NCI-H2029 (cell line): ENCODE data around the gene METTL17.
"Not testable (repeated sequence)": the region's sequence is repeated elsewhere in the genome, so short reads cannot be mapped to it uniquely, and the experiment has no call there.

Experiments used
- DNase-seq: peaks from one replicate; lab custom pipeline; 2025; lab: John Stamatoyannopoulos, UW

Gene METTL17, protein sequence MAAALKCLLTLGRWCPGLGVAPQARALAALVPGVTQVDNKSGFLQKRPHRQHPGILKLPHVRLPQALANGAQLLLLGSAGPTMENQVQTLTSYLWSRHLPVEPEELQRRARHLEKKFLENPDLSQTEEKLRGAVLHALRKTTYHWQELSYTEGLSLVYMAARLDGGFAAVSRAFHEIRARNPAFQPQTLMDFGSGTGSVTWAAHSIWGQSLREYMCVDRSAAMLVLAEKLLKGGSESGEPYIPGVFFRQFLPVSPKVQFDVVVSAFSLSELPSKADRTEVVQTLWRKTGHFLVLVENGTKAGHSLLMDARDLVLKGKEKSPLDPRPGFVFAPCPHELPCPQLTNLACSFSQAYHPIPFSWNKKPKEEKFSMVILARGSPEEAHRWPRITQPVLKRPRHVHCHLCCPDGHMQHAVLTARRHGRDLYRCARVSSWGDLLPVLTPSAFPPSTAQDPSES

DNA sequence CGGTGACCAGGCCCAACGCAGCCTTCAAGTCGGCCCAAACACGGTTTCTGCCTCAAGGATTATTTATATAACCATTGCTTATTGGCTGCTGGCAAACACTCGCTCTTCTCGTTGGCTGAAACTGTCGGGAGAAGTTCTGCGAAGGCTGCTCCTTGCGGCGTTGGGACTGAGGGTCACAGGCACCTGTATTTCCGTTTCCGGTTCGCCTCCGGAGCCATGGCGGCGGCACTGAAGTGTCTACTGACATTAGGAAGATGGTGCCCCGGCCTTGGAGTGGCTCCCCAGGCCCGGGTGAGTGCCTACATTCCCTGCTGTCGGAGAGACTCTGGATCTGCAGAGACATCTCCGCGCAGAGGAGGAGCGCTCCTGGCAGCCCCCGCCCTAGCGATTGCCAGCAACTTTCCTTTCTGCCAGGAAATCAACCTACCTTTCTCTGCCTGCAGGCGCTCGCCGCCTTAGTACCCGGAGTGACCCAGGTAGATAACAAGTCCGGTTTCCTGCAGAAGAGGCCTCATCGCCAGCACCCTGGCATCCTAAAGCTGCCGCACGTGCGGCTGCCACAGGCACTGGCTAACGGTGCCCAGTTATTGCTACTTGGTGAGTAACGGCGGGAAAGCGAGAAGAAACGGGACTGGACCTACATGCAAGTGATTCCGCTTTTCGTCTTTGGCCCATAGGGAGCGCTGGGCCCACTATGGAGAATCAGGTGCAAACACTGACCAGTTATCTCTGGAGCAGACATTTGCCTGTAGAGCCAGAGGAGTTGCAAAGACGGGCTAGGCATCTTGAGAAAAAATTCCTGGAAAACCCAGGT, at the start of gene METTL17:
Gene METTL17 (plus strand): TSS at position 194 of the 814 bp plus-strand sequence. CDS start 23 bp downstream, at position 217.
- peak; percentile 82 for DNase-seq

DNA sequence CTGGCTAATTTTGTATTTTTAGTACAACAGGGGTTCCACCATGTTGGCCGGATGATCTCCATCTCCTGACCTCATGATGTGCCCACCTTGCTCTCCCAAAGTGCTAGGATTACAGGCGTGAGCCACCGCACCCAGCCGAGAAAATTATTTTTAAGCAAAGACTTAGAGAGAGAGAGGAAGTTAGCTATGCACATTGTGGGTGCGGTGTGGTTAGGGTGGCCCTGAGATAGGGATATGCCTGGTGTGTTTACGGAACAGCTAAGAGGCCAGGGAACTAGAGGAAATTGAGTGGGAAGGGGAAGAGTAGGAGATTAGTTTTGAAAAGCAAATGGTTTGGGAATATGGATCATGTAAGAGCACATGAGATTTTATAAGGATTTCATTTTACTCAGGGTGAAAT, 44.6 kb upstream of the METTL17 start:
- not testable (repeated sequence) for DNase-seq

DNA sequence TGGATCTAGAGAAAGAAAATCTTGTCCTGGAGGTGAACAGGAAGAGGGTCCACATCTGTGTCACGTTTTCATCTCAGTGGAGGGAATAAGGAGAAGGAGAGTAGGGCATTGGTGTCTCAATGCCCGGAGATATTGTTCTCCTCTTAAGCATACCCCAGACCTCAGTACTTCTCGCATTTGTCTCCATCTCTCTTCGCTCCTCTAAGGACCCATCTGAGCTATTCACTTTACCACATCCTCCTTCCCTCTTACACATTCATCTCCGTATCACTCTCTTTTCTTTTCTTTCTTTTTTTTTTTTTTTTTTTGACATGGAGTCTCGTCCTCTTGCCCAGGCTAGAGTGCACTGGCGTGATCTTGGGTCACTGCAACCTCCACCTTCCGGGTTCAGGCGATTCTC, 43.1 kb upstream of the METTL17 start:
- DNase-seq = not testable (repeated sequence)

DNA sequence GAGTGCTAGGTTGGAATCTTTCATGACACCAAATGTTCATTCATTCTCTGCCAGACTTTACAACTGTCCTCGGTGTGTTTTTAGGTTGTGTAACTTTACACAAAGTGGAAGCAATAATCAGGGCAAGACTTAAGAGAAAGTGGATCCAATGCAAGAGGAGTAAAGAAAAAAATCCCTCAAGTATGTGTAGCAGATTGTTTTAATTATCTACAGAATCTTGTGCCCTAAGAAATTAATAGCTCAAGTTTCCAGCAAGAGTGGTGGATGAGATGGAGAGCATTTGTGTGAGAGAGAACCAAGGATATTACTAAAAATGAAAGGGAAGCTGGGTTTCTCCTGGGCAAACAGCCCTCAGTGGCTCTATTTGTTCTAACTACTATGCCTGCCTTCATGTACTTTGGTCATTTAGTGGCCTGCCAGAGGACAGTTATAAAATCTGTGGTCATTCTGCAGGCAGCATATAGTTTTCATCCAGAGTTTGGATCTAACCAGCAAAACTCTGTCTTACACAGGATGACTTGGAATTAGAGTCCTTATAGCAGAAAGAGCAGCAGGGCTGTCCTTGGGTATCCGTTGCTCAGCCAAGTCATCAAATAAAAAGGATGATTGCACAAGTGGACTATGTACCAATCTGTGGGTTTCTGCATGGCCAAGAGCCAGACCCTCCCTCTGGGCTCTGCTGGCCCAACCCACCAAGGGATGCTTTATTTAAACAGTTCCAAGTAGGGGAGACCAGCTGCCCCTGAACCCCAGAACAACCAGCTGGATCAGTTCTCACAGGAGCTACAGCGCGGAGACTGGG, 34.8 kb upstream of the METTL17 start, which contains the start of gene RNASE2:
Gene RNASE2 (plus strand): TSS at position 752 of the 802 bp plus-strand sequence. CDS start 285 bp downstream, outside the sequence.
- DNase-seq = not testable (repeated sequence)

DNA sequence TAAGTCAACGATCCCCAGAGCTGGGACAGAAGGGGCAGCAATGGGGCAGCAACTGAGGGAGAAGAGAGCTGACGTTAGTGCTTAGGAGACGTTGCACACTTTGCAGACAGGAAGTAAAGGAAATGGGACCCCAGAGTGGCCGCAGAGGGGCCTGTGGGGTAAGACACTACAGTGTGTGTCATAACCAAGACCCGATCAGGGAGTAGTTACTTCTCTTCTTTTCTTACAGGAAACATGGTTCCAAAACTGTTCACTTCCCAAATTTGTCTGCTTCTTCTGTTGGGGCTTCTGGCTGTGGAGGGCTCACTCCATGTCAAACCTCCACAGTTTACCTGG, 34.3 kb upstream of the METTL17 start:
- DNase-seq = not testable (repeated sequence)

DNA sequence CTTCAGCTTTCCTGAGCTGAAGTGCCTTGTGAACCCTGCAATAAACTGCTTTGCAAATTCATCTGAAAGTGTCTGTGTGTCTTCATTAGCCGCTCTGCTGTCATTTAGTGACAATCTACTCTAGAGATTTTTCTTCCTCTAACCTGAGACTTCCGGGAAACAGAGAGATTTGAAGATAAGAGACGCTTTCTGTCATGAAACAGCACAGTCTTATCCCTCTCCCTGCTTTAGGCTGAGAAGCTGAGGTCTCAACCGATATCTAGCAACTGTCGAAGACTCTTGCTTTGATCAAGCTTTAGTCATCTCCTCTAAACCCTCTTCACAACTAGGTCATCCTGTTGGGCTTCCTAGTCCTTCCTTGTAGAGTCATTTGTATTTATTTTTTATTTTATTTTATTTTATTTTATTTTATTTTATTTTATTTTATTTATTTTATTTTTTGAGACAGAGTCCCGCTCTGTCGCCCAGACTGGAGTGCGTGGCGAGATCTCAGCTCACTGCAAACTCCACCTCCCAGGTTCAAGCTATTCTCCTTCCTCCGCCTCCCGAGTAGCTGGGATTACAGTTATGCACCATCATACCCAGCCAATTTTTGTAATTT, 33.3 kb upstream of the METTL17 start:
- DNase-seq = no peak

DNA sequence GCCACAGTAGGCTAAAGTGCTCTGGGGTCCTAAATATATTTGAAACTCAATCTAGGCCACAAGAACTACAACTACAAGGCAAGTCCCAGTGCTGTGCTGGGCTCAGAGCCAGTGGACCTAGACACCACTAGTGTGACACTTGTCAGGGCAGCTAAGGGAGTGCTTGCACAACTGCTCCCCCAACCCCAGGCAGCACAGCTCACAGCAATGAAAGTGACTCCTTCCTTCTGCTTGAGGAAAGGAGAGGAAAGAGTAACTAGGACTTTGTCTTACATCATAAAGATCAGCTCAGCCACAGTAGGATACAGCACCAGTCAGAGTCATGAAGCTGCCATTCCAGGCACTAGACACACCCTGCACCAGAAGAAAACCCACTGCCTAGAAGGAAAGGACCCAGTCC, 30.8 kb upstream of the METTL17 start:
- DNase-seq = not testable (repeated sequence)

DNA sequence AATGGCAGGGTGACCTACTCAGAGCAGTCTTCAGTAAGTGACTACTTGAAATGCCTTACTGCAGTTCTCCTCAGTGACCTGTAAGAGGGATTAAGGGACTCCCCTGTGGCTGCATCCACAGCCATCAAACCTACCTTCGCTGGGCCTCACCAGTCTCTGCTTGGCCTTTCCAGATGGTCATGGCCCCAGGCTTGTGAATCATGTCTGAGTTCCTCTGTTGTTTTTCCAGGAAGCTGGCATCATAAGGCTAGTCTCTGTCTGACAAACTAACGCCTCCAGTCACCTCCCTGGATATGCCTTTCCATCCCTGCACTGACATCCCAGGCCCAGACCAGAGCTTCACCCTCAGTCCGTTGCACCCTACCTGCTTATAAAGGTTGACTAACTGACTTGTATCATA, 20.4 kb upstream of the METTL17 start:
- DNase-seq = no peak

DNA sequence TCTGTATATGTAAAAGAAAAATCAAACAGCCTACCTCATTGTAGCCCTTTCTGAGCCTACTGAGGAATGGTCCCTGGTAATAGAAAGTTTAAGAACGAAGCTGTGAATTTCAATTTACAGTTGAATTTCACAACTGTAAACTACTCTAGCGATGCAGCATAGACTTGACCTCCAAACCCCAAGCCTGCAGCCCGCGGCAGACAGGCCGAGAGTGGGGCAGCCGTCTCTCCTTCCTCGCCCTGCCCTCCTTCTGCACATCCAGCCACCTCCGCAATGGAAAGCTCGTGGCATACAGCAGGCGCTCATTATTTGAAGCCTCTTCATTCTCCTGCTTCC, 19.2 kb upstream of the METTL17 start:
- DNase-seq = no peak

DNA sequence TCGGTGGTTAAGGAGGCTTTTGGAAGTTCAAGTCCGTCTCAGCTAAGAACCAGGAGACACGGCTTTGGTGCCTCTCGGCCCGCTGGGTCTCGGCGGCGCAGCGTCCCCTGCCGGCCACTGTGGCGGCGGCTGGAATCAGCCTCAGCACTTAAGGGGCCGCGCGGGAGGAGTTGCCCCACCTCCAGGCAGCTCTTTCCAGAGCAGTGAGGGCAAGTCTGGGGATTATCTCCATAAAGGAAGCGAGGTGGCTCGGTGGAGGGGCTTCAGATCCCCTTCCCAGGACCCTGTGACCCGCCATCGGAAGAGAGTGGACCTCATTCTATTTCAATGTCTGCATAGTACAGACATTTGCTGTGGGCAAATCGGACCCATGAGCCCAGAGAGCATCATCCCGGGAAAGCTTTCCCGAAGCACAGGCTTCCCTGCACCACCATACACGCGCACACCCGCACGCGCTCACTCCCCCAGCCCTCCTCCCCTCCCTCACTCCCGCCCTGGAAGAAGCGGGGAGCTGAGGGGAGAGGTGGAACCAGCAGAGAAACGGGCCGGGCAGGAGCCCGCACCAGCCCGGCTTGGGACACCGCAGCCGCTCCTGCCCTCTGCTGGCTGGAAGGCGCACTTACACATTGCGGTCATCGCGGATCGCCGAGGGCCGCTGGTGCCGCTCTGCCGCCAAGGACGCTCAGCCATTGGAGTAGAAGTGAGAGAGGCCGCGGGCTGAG, 18.6 kb upstream of the METTL17 start:
- peak; percentile 60 for DNase-seq

DNA sequence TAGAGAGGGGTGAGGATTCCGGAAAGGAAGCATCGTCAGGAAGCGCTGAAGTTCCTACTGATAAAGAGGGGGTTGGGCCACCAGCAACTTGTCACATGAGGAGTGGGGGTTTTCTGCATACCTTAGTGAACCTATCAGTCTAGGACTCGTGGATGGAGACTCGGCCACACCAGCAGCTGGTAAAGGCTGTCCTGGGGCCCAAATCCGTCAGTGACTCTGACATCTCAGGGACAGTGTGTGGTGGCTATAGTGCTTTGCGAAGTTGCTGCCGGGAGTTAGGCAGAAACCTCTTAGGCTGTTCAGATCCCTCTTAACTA, 18.1 kb upstream of the METTL17 start:
- DNase-seq = no peak

DNA sequence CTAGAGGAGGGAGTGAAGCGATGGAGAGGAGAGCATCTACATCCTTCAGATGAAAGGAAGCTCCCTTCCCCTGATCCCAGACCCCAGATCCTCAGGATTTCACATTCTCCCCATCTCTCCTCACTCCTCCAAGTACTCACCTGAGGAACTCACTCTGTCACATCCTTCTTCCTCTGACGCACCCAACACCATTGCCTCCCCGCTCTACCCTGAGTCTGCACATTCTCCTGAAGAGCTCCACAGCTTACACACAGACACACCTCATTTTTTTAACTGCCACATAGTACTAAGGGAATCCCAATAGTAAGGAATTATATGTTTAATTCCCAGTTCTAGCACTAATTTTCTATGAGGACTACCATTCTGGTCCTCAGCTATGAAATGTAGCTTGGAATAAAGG, 16.3 kb upstream of the METTL17 start:
- no peak for DNase-seq

DNA sequence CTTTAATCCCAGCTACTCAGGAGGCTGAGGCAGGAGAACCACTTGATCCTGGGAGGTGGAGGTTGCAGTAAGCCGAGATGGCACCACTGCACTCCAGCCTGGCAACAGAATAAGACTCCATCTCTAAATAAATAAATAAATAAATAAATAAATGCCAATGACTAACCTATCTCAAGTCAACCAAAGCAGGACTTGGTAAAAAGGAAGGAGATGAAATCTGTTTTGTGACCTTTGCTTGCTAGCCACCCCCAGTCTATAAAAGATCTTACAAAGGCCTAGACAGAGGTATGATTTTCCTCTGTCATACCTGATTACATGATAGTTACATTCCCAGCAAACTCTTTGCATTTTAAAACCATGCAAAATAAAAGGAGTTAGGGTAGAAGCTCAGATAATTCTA, 13.5 kb upstream of the METTL17 start:
- no peak for DNase-seq

DNA sequence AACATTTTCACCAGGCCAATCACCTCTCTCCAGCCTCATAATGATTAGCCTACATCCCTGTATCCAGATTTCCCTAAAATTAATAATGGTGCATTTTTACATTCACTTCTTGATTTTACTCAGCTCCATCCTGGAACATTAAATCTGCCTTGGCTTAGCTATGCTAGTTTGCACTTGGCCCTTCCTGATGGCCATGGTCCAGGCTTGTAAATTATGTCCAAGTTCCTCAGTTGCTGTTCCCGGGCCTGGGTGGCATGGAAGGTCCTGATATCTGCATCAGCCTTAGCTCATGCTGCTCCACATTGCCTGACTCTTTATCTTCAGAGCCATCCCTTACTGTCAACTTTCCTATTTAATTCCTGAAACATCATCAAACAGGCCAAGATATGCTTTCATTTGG, 11.1 kb upstream of the METTL17 start:
- no peak for DNase-seq

DNA sequence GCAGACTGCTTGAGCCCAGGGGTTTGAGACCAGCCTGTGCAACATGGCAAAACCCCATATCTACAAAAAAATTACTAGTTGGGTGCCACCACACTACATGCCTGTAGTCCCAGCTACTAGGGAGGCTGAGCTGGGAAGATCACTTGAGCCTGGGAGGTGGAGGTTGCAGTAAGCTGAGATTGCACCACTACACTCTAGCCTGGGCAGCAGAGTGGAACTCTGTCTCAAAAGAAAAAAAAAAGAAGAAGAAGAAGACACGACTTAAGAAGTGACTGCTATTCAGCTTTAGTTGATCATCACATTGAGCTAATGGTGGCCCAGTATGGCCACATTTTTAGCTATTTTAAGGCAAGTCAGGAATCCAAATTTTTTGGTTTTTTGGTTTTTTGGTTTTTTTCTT, 8.9 kb upstream of the METTL17 start:
- DNase-seq = no peak

DNA sequence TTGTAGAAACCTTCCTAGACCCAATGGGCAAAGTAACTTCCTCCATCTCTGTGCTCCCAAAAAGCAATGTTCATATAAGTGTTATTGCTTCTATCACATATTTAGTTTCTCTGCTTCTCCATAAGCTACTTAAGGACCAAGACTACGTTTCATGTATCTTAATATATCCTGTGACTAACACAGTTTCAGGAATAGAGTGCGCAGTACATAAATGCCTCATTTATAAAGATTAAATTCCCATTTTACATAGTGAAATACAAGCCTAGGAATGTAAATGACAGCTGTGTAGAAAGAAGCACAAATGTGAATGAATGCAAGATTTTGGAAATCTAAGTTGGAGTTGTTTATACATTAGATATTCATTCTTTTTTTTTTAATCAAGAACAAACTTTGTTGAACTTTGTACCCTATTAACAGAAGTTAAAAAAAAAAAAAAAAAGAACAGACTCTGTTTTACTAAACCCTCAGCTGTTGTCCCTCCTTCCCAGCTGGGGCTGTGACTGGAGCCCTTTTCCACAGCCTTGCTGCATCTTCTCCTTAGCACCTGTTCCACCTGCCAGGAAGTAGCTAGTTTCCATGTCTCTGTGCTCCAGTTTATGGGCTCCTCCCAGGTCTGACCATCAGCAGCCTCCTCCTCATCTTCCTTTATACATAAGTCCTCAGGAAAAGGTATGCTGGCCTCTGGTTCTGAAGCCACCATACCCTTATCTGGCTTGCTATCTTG, 7.0 kb upstream of the METTL17 start:
- no peak for DNase-seq

DNA sequence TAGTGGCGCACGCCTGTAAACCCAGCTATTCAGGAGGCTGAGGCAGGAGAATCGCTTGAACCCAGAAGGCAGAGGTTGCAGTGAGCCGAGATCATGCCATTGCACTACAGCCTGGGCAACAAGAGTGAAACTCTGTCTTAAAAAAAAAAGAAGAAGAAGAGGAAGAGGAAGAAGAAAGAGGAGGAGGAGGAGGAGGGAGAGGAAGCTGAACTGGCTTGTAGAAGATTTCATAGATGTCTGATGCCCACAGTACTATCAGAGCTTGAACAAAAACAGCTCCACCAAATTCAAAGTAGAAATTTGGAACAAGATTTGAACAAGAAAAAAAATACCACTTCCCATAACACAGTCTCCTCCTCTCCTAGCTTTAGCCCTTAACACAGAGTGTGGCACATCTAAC, 4.1 kb upstream of the METTL17 start:
- DNase-seq = not testable (repeated sequence)

DNA sequence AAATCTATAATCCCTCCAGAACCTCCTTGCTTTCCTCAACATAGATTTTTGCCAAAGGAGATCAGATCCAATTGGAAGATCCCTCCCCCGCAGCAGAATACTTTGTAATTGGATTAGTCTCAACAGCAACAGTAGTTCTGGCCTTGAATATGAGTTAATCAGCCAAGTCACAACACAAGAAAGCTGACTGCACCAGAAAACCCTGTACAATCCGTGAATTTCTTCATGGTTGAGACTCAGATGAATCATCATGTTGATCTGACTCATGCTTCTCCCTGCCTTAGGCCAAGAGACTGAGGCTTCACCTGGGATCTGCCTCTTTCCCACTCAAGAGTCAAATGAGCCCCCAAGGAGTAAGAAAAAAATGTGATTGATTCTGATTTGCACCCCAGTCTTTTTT, 3.0 kb upstream of the METTL17 start:
- no peak for DNase-seq

DNA sequence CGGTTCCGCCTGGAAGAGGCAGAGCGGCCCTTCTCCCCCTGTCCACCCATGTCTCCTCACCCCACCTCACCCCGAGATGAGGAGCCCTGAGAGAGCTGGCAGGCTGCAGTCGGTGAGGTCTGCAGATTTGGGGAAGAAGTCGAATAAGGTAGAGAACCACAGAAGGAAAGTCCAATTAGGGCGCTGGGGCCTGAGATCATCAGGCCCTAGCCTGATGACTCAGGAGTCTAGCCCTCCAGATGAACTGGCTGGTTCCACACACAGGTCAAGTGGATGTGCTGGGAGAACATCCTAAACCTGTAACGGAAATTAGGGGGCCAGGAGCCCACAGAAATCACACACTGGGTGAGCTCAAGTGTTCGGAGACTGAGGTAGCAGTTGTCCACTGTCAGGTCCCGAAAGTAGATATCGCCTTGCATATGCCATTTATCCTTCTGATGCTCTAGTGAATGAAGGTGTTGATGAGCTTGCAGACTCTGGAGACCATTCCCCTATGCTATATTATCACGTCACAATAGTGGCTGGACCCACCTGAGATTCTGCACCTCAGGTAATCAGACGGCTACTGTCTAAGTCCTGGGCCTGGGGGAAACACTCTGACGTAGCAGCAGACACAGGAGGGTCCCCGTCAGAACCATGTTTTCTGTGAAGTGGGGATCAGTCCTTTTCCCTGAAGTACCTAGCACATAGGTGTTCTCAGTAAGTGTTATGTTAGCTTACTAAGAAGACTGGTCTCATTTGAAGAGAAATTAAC, 886 bp upstream of the METTL17 start:
- DNase-seq = no peak

DNA sequence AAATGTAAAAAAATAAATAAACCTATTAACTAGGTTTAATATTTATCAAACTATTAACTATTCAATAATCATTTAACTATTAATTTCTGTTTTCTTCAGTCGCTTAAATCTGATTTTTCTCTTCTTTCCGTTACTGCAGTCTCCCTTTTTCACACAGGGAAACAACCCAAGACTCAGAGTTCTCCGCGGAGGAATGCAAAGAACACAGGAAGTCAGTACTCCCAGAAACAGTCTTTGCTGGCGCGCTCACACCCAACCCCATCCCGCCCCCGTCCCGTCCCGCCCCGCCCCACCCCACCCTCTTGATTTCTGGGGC, 351 bp upstream of the METTL17 start:
- DNase-seq = no peak
